ENCODE measurements around the gene SPO11.

DNA sequence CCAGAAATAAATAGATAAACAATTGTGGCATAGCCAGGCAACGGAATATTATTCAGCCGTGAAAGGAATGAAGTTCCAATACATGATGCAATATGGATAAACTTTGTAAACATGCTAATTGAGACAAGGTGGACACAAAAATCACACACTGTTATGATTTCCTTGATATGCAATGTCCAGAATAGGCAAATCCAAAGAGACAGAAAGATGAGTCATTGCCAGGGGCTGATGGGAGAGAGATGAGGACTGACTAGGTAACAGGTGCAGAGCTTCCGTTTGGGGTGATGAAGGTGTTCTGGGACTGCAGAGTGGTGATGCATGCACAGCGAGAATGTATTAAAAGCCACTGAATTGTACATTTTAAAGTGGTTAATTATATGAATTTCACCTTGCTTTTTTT lies 31.1 kb upstream of the SPO11 start:
- TF ChIP-seq, protein P1, sequence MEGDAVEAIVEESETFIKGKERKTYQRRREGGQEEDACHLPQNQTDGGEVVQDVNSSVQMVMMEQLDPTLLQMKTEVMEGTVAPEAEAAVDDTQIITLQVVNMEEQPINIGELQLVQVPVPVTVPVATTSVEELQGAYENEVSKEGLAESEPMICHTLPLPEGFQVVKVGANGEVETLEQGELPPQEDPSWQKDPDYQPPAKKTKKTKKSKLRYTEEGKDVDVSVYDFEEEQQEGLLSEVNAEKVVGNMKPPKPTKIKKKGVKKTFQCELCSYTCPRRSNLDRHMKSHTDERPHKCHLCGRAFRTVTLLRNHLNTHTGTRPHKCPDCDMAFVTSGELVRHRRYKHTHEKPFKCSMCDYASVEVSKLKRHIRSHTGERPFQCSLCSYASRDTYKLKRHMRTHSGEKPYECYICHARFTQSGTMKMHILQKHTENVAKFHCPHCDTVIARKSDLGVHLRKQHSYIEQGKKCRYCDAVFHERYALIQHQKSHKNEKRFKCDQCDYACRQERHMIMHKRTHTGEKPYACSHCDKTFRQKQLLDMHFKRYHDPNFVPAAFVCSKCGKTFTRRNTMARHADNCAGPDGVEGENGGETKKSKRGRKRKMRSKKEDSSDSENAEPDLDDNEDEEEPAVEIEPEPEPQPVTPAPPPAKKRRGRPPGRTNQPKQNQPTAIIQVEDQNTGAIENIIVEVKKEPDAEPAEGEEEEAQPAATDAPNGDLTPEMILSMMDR (IDR thresholded peaks at IDR 0.05): no peak
- TF ChIP-seq ZFX (IDR thresholded peaks at IDR 0.05; ENCODE audit: borderline replicate concordance): no peak

All from 22Rv1 (cell line).